Ureter (tissue), 1 donor: ENCODE measurements around the gene SPRY1. TPM values are rescaled to one million over a fixed set of nuclear protein-coding genes. Genes with fewer than 3 reads are reported as not detected.

Source experiments
- DNase-seq: peaks from one replicate; pipeline ENCODE4 v3.0.0-alpha.2; 2020; ENCODE audit warnings: low spot score
- total RNA-seq: library from RNA; stranded (reverse); gene quantifications from one replicate; pipeline ENCODE4 v1.2.4, GENCODE V29; 2023
- donor health status: DM: yes; HTN: yes; CAD: no.

Gene SPRY1
- 197 TPM for total RNA-seq

GRCh38 chr4:123396307-123397143, at the start of gene SPRY1:
SPRY1 (plus strand) TSS chr4:123396795; CDS start chr4:123401592, 4,797 bp downstream.
- DNase-seq = peak; percentile 95

- DNase-seq = no peak
Observed at GRCh38 chr4:123346951-123347350, 49.6 kb upstream of the SPRY1 start.

- no peak for DNase-seq
Observed at GRCh38 chr4:123348946-123349345, 47.6 kb upstream of the SPRY1 start.

GRCh38 chr4:123349421-123350190, 47.0 kb upstream of the SPRY1 start:
- DNase-seq = no peak

- DNase-seq = peak; percentile 64
Observed at GRCh38 chr4:123350191-123350544, 46.4 kb upstream of the SPRY1 start.

- DNase-seq = no peak
Observed at GRCh38 chr4:123350726-123351125, 45.9 kb upstream of the SPRY1 start.

- no peak for DNase-seq
Observed at GRCh38 chr4:123351713-123352112, 44.9 kb upstream of the SPRY1 start.

- no peak for DNase-seq
Observed at GRCh38 chr4:123352240-123352945, 44.2 kb upstream of the SPRY1 start.

- no peak for DNase-seq
Observed at GRCh38 chr4:123352966-123353365, 43.6 kb upstream of the SPRY1 start.

- DNase-seq = no peak
Observed at GRCh38 chr4:123353656-123354055, 42.9 kb upstream of the SPRY1 start.

- DNase-seq = no peak
Observed at GRCh38 chr4:123354701-123355100, 41.9 kb upstream of the SPRY1 start.

GRCh38 chr4:123356921-123357320, 39.7 kb upstream of the SPRY1 start:
- no peak for DNase-seq

- DNase-seq = peak; percentile 63
Observed at GRCh38 chr4:123359449-123360315, 36.9 kb upstream of the SPRY1 start.

GRCh38 chr4:123361195-123361861, 35.3 kb upstream of the SPRY1 start:
- DNase-seq = no peak

- DNase-seq = no peak
Observed at GRCh38 chr4:123362103-123362502, 34.5 kb upstream of the SPRY1 start.

GRCh38 chr4:123363729-123364128, 32.9 kb upstream of the SPRY1 start:
- DNase-seq = no peak

GRCh38 chr4:123364906-123365305, 31.7 kb upstream of the SPRY1 start:
- no peak for DNase-seq

GRCh38 chr4:123365412-123365811, 31.2 kb upstream of the SPRY1 start:
- no peak for DNase-seq

- no peak for DNase-seq
Observed at GRCh38 chr4:123366144-123366748, 30.3 kb upstream of the SPRY1 start.

GRCh38 chr4:123378794-123379193, 17.8 kb upstream of the SPRY1 start:
- DNase-seq = no peak
